ENCODE data around the gene WHRN.

The WHRN gene

DNA sequence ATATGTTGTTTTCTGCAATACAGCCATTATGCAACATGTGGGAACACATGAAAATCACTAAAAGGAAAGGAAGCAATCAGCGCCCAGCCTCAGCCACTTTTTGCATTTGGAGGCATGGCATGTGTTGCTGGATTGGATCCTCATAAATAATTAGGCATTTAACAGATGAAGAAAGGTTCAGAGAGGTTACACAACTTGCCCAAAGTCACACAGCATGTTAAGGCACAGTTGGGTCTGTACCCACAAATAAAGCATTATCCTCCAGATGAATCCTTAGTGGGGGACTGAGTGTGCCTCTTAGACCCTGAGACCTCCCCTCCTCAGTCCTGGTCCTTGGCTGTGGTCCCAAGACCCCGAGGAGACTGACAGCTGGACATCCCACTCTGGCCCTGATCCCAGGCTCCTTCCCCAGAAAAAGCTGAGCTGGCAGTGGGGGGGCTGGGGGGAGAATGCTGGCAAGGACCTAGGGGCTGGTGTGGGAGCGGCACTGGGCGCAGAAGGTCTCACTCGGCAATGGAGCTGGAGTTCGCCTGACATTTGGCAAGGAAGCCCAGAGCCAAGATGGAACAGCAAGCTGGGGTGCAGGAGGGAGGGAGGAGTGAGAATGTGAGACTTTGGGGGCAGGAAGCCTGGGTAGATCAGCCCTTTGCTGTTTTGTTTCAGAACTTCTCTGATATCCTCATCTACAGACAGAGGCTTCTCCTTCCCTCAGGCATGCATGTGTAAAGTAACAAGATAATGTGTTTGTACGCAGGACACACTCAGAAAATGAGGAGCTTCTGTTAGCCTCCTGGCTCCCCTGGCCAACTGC, 110.5 kb downstream of the WHRN start:
- no peak for DNase-seq

DNA sequence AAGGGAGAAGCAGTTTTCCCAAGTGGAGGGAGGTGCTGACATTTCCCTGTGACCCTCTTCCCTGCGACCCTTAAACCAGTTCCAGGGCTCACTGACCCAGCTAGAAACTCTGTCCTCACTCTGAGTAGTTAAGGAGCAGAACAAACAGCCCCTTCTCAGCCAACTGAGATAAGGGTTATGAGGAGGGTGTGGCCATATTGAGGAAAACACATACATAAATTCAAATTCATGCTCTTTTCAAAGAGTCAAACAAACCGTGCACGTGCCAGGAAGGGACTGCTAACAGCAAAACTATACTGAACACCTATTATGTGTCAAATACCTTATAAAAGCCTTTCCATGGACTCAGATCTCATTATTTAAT, 112.5 kb downstream of the WHRN start:
- DNase-seq: peak; percentile 69

DNA sequence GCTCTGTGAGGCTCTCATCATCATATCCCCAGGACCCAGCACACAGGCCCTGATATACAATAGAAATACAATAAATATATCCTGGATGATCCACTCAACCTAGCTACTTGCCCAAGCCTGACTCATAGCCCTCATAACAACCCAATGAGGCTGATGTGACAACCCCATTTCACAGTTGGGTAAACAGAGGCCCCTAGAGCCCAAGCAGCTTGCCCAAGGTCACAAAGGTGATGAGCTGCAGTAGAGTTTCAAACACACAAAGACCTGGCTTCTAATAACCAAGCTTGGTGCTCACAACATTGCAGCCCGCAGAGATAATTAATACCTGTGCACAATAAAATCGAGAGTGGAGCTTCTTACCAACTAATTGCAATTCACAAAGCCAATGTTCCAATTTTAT, 114.3 kb downstream of the WHRN start:
- DNase-seq: no peak

DNA sequence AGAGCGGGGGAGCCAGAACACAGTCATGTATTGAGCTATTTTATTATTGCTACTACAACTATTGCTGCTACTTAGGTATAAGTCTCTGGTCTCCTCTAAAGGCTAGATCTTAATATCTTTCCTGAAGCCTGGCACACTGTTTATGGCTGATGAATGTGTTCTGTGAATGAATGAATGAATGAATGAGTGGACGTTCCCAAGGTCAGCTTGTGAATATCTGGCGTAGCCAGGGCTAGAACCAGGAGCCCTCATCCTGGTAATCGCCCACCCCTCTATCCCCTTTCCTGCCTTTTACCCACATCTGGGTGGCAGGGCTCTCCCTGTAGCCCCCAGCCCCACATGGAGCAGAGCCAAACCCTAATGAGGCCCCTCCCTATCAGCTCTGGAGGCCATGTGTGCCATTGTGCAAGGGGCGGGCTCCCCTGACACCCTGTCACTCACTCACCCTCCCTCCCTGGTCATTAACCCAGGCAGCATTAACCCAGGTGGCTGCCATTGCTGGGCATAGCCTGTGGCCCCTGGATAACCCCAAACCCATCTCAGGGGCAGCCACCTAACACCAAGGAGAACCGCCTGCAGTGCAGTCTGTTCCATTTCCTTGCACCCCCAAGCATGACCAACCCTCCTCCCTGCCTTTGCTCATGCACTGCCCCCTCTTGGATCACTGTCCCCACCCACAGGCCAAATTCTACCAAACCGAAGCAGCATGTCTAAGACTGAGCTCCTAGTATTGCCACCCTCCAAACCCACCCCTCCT, 115.5 kb downstream of the WHRN start:
- no peak for DNase-seq

DNA sequence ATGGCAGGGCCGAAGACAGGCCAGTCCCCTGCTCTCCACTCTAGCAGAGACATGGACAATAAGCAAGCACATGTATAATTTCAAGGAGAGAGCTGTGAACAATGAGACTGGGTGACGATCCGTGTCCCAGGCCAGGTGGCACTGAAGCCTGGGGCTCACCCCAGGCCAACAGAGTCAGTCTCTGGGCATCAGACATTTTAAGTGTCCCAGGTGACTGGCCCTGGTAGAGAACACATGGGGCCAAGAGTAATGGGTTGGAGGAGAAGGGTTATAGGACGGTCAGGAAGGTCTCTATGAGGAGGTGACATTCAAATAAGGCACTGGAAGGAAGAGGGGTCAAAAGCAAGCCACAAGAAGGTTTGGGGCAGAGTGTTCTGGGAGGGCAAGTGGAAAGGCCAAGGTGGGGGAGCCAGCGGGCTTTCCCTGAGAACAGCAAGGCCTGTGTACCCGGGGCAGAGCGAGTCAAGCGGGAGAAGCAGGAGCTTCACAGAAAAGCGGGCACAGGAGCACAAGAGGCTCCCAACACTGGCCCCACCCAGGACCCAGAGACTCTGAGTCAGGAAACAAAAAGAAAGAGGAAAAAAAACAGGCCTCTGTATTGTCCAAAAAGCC, 116.4 kb downstream of the WHRN start:
- DNase-seq: no peak

DNA sequence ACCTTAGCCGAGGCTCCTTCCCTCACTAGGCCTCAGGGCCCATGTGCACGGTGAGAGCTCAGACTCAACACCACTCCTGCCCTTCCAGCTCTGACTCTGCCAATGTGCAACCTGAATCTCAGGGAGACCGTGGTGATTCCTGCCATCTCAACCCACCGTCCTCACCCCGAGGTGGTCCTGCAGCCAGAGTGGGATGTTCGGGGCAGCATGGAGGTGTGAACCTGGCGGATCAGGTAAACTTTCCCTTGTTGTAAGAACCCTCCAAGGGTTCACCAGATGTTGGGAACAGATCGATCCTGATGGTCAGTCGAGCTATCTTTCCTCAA, 117.0 kb downstream of the WHRN start:
- DNase-seq: no peak

DNA sequence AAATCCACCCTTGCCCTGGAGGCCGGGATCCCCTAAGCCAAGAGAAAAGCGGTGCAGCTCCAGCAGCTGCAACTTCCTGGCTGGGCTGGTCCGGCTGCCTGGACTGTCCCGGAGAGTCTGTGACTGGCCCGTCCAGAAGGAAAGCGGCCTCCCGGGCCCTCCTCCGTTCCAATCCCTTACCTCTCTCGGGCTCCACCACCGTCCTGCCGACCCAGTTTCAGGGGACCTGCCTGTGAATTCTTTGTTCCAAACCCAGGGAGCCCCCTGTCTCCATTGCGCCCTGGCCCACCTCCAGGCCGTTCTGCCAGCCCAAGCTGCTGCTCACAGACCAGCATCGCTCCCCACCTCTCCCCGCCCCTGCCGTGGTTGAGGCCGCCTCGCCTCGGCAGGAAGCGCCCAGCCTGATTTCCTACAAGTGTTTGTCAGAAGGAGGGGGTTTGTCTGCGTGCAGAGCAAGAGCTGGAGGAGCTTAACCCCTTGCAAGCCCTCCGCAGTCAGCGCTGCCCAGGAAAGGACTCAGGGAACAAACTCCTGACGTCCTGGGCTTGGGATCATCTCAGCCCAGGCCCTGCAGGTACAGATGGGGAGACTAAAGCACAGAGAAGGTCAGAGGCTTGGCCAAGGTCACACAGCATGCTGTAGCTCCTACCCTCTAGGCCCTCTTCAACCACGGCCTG, 117.5 kb downstream of the WHRN start, which contains the start of gene AKNA:
TSS of gene AKNA (minus strand) at position 303 of the 677 bp plus-strand sequence. CDS start 6,649 bp downstream, outside the sequence.
- no peak for DNase-seq

DNA sequence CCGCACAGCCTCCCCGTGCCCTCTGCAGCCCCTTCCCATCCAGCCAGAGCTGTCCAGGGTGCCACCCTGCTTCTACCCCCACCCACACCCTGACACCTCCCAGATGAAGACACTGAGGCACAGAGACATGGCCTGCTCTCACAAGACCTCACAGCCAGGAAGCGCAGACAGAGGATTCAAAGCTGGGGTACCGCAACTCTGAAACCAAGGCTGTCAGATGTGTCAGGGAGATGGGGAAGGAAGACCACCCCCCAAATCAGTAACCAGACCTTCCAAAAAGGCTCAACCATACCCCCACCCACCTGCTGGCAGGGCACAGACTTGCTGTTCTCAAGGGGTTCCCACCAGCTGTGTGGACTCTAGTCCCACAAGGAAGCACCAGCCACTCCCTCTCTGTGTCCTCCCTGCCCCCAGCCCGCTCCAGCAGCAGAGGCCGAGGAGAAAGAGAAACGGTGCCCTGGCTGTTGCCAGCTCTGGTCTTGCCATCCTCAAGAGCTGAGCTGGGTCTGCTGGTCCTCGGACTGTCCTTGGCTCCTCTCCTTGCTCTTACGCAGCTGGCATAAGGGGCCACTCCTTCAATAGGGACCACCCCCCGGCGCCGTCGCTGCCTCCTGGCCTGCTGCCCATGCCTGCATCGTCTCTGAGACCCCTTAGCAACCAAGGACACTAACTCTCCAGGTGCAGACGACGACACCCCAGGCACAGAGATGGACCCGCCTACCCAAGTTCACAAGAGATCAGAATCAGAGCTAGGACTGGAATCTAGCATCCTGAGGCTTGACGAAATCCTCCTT, 118.2 kb downstream of the WHRN start:
- DNase-seq: no peak

DNA sequence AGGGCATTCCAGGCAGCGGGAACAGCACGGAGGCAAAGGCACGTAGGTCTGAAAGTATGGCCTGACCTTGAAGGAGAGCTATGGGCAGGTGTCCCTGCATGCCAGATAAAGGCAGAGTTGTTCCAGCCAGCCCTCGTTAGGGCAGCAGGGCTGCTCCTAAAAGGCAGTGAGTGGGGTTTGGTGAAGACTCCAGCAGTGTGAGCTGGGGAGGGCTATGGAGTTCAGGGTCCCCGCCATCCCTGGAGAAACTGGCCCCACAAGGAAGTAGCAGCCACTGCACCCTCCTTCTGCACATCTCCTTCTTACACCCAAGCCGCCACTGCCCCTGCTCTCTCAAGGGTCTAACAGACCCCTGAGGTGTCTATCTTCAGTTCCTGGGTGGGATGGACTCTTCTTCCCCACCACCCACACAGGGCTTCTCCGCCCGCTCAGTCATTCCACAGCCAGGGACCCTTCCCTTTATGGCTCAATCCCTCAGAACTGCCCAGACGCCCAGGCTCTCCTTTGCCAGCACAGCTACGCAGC, 118.8 kb downstream of the WHRN start:
- no peak for DNase-seq

DNA sequence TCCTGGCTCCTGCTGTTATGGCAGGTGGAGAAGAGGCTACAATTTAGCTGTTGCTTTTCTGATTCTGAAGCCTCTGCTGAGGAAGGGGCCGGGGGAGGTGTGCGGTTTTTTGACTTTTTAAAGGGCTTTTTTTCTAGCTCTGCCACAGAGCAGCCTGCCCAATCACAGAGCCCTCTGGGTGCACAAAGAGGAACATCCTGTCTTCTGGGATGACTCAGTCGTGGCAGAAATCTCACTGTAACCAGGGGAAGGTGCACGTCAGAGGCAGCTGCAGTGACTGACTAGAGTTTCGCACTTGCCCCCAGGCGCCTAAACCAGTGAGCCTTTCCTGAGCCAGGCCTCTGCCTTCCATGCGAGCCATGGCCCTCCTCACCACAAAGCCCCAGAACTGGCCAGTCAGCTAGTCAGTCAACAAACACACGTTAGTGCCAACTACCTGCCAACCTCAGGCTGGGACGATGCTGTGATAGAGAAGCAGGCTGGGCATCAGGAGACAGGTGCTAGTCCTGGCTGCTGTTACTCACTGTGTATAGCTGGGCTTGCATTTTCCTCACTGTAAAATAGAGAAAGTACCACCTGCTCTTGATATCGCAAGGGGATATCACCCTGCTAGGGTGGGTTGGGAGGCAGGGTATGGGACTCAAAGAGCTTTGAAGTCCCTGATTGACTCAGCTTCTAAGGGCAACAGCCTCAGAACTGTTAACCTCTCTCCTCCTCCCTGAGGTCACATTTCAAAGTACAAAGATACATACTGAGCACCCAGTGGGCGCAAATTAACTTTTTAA, 119.7 kb downstream of the WHRN start:
- peak; percentile 89 for DNase-seq

DNA sequence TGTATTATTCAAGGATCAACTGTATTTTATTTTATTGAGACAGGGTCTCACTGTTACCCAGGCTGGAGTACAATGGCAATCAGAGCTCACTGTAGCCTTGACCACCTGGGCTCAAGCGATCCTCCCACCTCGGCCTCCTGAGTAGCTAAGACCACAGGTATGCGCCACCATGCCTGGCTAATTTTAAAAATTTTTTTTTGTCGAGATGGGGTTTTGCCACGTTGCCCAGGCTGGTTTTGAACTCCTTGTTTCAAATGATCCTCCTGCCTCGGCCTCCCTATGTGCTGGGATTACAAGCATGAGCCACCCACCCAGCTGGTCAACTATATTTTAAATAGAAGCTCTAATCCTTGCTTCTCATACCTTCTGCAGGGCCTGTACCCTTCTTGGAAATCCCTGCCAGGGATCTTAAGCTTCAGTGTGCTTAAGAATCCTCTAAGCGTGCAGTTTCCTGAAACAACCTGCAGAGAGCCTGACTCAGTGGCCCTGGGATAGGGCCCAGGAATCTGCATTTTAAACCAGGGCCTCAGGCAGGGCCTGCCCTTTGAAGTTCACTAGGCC, 120.4 kb downstream of the WHRN start:
- DNase-seq: no peak

DNA sequence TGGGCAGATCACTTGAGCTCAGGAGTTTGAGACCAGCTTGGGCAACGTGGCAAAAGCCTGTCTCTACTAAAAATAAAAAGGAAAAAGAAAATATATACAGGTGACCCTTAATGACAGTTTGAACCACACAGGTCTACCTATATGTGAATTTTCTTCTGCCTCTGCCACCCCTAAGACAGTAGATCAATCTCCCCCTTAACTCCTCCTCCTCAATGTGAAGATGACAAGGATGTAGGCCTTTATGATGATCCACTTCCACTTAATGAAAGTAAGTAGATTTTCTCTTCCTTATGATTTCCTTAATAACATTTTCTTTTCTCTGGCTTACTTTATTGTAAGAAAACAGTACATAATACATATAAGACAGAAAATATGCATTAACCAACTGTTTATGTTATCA, 120.9 kb downstream of the WHRN start:
- no peak for DNase-seq

DNA sequence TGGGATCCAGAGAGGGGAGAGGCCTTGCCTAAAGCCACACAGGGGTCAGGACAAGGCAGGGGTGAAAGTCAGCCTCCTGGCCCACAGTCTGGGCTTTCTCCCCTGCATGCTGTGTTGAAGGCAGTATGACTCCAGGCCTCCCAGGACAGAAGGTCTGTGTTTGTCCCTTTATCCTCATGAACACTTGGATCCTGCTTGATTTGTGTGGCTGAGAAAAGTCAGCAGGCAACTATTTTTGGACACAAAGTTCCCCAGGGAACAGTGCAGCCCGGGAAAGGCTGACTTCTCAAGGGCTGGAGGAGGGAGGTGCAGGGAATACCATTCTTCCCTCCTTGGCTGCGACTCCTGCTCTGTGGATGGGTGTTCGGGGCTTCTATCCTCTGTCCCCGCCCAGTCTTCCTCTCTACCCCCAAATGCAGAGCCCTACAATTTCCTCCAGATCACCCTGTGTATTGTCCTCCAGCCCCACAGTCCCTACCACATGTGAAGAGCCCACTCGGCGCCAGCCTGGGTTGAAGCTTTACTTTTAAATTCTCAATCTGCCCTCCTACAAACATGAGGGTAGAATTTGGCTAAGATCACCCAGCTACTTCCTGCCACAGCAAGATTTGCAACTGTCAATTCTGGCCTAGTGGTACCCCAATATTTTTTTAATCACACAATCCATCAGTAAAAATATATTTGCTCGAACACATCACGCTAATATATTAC, 121.6 kb downstream of the WHRN start:
- DNase-seq: no peak

DNA sequence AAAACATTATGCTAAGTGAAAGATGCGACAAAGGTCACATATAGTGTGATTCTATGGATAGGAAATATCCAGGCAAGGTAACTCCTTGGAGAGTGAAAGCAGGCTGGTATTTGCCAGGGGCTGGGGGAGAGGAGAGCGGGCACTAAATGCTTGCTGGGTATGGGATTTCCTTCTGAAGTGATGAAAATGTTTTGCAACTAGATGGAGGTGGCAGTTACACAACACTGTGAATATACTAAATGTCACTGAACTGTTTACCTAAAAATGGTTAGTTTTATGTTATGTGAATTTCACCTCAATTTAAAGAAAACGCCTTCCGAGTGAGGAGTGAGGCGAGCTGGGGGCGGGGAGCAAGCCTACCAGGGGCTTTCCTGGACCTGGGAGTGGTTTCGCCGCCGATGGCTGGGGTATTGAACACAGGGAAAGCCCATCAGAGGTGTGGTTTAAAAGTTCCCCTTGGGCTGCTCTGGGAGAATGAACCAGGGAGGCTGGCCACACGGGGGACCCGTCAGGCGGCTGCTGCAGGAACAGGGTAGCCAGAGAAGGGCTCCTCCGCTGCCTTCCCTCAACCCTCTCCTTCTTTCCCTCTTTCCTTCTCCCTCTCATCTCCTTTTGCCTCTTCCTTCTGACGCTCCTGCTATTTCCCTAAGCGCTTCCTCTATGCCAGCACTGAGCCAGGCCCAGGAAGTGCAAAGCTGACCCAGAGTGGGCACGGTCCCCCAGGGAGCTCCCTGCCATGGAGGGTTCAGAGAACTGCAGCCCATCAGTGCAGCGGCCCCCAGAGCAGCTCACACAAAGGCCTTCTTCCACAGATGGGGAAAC, 122.4 kb downstream of the WHRN start:
- DNase-seq: no peak

DNA sequence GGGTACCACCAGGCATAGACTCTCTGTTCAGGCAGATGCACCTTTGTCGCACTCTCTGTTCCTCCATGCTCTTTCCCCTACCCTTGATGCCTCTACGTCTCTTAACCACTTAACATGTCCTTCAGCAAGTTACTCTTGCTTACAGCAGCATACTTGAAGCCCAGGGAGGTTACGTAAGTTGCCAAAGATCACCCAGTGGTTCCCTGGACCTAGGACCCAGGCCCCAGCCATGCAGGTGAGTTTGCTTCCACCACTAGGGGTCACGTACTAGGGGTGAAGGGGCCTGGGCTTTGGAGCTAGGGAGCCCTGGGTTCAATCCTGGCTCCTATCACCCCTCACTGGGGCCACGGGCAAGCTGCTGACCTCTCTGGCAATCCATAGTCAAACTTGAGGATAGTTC, 126.4 kb downstream of the WHRN start:
- DNase-seq: no peak

DNA sequence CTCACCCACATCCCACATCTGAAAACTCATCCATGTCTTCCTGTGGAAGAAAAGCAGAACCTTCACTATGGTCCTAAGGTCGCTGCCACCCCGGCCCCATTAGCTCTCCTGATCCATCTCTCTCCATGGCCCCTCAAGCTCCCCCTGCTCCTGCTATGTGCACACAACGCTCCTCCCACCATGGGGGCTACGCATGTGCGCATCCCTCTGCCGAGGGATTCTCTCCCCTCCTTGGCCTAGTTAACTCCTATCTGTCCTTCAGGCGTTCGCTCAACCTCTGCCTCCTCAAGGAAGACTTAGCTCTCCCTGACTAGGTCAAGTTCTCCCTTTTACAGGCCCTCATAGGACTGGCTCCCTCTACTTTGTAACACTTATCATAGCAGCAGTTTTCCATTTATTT, 127.3 kb downstream of the WHRN start:
- DNase-seq: no peak

DNA sequence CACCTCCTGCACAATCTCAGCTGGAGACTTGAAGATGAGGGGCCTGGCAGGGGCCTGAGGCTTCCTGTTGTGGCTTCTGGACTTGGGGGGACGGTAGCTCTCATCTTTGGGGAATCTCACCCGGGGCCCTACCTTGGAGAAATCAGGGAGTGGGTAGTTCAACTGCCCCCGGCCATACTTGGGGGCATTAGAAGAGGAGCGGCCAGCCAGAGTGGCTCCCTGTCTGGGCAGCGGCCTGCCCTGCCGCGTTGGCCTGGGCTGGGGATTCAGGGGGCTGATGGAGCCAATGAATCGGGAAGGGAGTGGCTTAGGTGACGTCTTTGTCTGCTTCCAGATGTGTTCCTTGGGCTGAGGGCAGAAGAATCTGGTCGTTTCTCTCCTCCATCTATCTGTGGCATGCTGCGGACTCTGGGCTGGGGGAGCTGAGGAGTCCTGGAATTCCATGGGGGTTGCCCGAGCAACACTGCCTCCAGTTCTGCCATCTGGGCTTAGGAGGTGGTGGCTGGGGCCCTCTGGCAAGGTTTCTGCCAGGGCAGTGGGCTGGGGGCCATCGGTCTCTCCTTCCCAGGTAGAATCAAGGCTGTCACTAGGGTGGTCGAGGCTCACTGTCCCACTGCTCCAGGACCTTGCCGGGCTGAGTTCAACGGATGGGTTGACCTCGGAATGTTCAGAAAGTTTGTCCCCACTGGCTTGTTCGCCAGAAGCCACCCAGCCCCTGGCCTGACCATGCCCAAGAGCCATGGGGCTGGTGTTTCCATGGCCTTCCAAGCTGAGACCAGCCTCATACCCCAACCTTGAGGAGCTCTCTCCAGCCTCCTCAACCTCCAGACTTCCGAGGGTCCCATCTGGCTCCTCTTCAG, 128.5 kb downstream of the WHRN start:
- no peak for DNase-seq

DNA sequence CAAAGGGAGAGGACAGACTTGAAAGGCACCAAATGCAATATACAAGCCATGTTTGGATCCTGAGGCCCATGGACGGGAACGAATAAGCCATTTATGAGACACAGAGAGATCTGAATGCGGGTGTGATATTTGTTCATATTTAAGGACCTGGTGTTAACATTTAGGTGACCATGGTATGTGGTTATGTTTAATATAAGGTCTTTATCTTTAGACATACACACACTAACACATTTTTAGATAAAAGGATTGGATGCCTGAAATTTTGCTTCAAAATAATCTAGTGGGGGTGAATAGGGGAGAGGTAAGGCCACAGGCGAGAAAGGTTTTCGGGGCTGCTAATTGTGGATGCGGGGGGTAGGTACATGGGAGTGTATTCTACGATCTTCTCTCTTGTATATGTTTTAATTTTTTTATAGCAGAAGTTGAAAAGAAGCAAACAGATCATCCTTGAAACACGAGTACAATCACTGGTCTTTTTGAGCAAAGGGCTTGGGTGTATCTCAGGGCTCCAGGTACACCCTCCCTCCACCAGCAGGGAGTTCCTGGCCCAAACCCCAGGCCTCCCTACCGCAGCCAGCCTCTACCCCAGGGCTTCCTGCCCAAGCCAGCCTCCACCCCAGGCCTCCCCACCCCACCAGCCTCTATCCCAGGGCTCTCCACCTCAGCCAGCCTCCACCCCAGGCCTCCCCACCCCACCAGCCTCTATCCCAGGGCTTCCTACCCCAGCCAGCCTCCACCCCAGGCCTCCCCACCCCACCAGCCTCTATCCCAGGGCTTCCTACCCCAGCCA, 129.7 kb downstream of the WHRN start:
- no peak for DNase-seq

All from OCI-M1 (cell line).